ENCODE measurements around the gene XPNPEP1.

DNA sequence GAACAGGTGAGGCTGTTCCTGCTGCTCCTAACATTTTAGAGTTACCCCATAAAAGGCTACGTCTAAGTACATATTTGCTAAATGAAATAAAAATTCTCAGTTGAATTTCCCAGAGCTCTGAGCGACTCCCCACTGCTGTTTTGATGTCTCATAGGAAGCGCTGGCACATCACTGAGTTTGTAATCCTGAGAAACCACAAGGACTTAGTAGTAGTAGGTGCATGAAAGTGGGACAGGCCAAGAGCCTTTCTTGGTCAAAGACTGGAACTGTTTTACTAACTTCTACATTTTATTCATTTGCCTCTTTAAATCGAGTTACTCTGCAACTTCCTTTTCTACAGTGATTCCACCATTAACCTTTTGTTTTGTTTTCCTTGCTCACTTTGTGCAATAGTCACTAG lies 85.9 kb downstream of the XPNPEP1 start:
- TF ChIP-seq CTCF (IDR thresholded peaks at IDR 0.05; ENCODE audit: low read depth, low read length, poor library complexity, severe bottlenecking) (no peak), EZH2phosphoT487 (IDR thresholded peaks at IDR 0.05; ENCODE audit: borderline replicate concordance, low read length) (no peak)

Measured in DOHH2 (cell line).